ENCODE data around the gene PNPLA8.

The PNPLA8 gene

GRCh38 chr7:108452707-108453106, 73.2 kb downstream of the PNPLA8 start:
- TF ChIP-seq POLR2A (IDR thresholded peaks at IDR 0.05; ENCODE audit: low read depth, low read length), result no peak
- no peak for TF ChIP-seq POLR2AphosphoS5 (IDR thresholded peaks at IDR 0.05; ENCODE audit: low read depth, low read length)
- no peak for TF ChIP-seq SPI1 (IDR thresholded peaks at IDR 0.05; ENCODE audit: low read depth, low read length)
- TF ChIP-seq PAX5 (IDR thresholded peaks at IDR 0.05; ENCODE audit: insufficient read depth, low read length, severe bottlenecking), result no peak
- no peak for TF ChIP-seq TAF1 (IDR thresholded peaks at IDR 0.05; ENCODE audit: low read depth, low read length)
- FAIRE-seq, result peak; percentile 35
- DNase-seq (ENCODE audit: insufficient read length, low spot score), result no peak

- DNase-seq (ENCODE audit: insufficient read length, low spot score) (no peak), FAIRE-seq (no peak)
- no peak for TF ChIP-seq POLR2AphosphoS5 (IDR thresholded peaks at IDR 0.05; ENCODE audit: low read depth, low read length)
- TF ChIP-seq POU2F2 (IDR thresholded peaks at IDR 0.05; ENCODE audit: low read depth, low read length), result no peak
- TF ChIP-seq TAF1 (IDR thresholded peaks at IDR 0.05; ENCODE audit: low read depth, low read length), result no peak
- no peak for TF ChIP-seq PAX5 (IDR thresholded peaks at IDR 0.05; ENCODE audit: insufficient read depth, low read length, severe bottlenecking)
- TF ChIP-seq SPI1 (IDR thresholded peaks at IDR 0.05; ENCODE audit: low read depth, low read length), result no peak
- TF ChIP-seq POLR2A (IDR thresholded peaks at IDR 0.05; ENCODE audit: low read depth, low read length), result no peak
Measured at GRCh38 chr7:108451296-108451848, 74.6 kb downstream of the PNPLA8 start.

- DNase-seq (ENCODE audit: insufficient read length, low spot score) (no peak), FAIRE-seq (no peak)
- TF ChIP-seq POLR2AphosphoS5 (IDR thresholded peaks at IDR 0.05; ENCODE audit: low read depth, low read length), result no peak
- TF ChIP-seq POU2F2 (IDR thresholded peaks at IDR 0.05; ENCODE audit: low read depth, low read length), result no peak
- TF ChIP-seq POLR2A (IDR thresholded peaks at IDR 0.05; ENCODE audit: low read depth, low read length), result no peak
- no peak for TF ChIP-seq TAF1 (IDR thresholded peaks at IDR 0.05; ENCODE audit: low read depth, low read length)
- no peak for TF ChIP-seq SPI1 (IDR thresholded peaks at IDR 0.05; ENCODE audit: low read depth, low read length)
- TF ChIP-seq PAX5 (IDR thresholded peaks at IDR 0.05; ENCODE audit: insufficient read depth, low read length, severe bottlenecking), result no peak
Measured at GRCh38 chr7:108450160-108450559, 75.8 kb downstream of the PNPLA8 start.

- no peak for TF ChIP-seq POLR2A (IDR thresholded peaks at IDR 0.05; ENCODE audit: low read depth, low read length)
- no peak for TF ChIP-seq TAF1 (IDR thresholded peaks at IDR 0.05; ENCODE audit: low read depth, low read length)
- no peak for TF ChIP-seq POU2F2 (IDR thresholded peaks at IDR 0.05; ENCODE audit: low read depth, low read length)
- TF ChIP-seq SPI1 (IDR thresholded peaks at IDR 0.05; ENCODE audit: low read depth, low read length), result 0 out of 2 replicates have a peak, but pooled peaks have one; percentile 0
- no peak for TF ChIP-seq POLR2AphosphoS5 (IDR thresholded peaks at IDR 0.05; ENCODE audit: low read depth, low read length)
- TF ChIP-seq PAX5 (IDR thresholded peaks at IDR 0.05; ENCODE audit: insufficient read depth, low read length, severe bottlenecking), result no peak
- DNase-seq (ENCODE audit: insufficient read length, low spot score) (no peak), FAIRE-seq (no peak)
Measured at GRCh38 chr7:108449521-108449920, 76.4 kb downstream of the PNPLA8 start.

- FAIRE-seq, result no peak
- no peak for TF ChIP-seq PAX5 (IDR thresholded peaks at IDR 0.05; ENCODE audit: insufficient read depth, low read length, severe bottlenecking)
- TF ChIP-seq POLR2A (IDR thresholded peaks at IDR 0.05; ENCODE audit: low read depth, low read length), result no peak
- TF ChIP-seq SPI1 (IDR thresholded peaks at IDR 0.05; ENCODE audit: low read depth, low read length), result no peak
- no peak for TF ChIP-seq POU2F2 (IDR thresholded peaks at IDR 0.05; ENCODE audit: low read depth, low read length)
- TF ChIP-seq POLR2AphosphoS5 (IDR thresholded peaks at IDR 0.05; ENCODE audit: low read depth, low read length), result no peak
- TF ChIP-seq TAF1 (IDR thresholded peaks at IDR 0.05; ENCODE audit: low read depth, low read length), result no peak
- DNase-seq (ENCODE audit: insufficient read length, low spot score), result no peak
Measured at GRCh38 chr7:108448584-108449505, 77.1 kb downstream of the PNPLA8 start.

GRCh38 chr7:108442039-108442568, 83.8 kb downstream of the PNPLA8 start:
- TF ChIP-seq POU2F2 (IDR thresholded peaks at IDR 0.05; ENCODE audit: low read depth, low read length), result no peak
- no peak for TF ChIP-seq TAF1 (IDR thresholded peaks at IDR 0.05; ENCODE audit: low read depth, low read length)
- DNase-seq (ENCODE audit: insufficient read length, low spot score) (no peak), FAIRE-seq (no peak)

GRCh38 chr7:108441392-108441955, 84.5 kb downstream of the PNPLA8 start:
- FAIRE-seq (no peak), DNase-seq (ENCODE audit: insufficient read length, low spot score) (no peak)
- TF ChIP-seq POLR2AphosphoS5 (IDR thresholded peaks at IDR 0.05; ENCODE audit: low read depth, low read length) (no peak), TAF1 (IDR thresholded peaks at IDR 0.05; ENCODE audit: low read depth, low read length) (no peak), POU2F2 (IDR thresholded peaks at IDR 0.05; ENCODE audit: low read depth, low read length) (no peak), SPI1 (IDR thresholded peaks at IDR 0.05; ENCODE audit: low read depth, low read length) (no peak), PAX5 (IDR thresholded peaks at IDR 0.05; ENCODE audit: insufficient read depth, low read length, severe bottlenecking) (no peak), POLR2A (IDR thresholded peaks at IDR 0.05; ENCODE audit: low read depth, low read length) (no peak)

GRCh38 chr7:108440613-108441012, 85.3 kb downstream of the PNPLA8 start:
- DNase-seq (ENCODE audit: insufficient read length, low spot score), result no peak
- TF ChIP-seq POLR2A (IDR thresholded peaks at IDR 0.05; ENCODE audit: low read depth, low read length) (no peak), TAF1 (IDR thresholded peaks at IDR 0.05; ENCODE audit: low read depth, low read length) (no peak), POLR2AphosphoS5 (IDR thresholded peaks at IDR 0.05; ENCODE audit: low read depth, low read length) (no peak), POU2F2 (IDR thresholded peaks at IDR 0.05; ENCODE audit: low read depth, low read length) (no peak), SPI1 (IDR thresholded peaks at IDR 0.05; ENCODE audit: low read depth, low read length) (no peak), PAX5 (IDR thresholded peaks at IDR 0.05; ENCODE audit: insufficient read depth, low read length, severe bottlenecking) (no peak)
- no peak for FAIRE-seq

GRCh38 chr7:108436906-108437305, 89.0 kb downstream of the PNPLA8 start:
- no peak for TF ChIP-seq POLR2A (IDR thresholded peaks at IDR 0.05; ENCODE audit: low read depth, low read length)
- no peak for TF ChIP-seq POLR2AphosphoS5 (IDR thresholded peaks at IDR 0.05; ENCODE audit: low read depth, low read length)
- no peak for TF ChIP-seq TAF1 (IDR thresholded peaks at IDR 0.05; ENCODE audit: low read depth, low read length)
- DNase-seq (ENCODE audit: insufficient read length, low spot score) (no peak), FAIRE-seq (no peak)

Measured in GM12891 (cell line).